GM18511 (cell line): ENCODE data around the gene CALHM3.
"Not testable (repeated sequence)": the region's sequence is repeated elsewhere in the genome, so short reads cannot be mapped to it uniquely, and the experiment has no call there.

Source experiments
- ATAC-seq: cut with Tn5 transposase; IDR thresholded peaks from one replicate; pipeline ENCODE4 v1.9.1; 2021; ENCODE audit warnings: mild to moderate bottlenecking, moderate library complexity; ENCODE audit not compliant: unreplicated experiment

The CALHM3 gene

GRCh38 chr10:103479135-103479534 lies at the start of gene CALHM3:
Gene CALHM3, minus strand, starts transcription at chr10:103479240. Its CDS starts 208 bp downstream, at chr10:103479032.
- no peak for ATAC-seq

GRCh38 chr10:103528549-103528948 lies 49.5 kb upstream of the CALHM3 start:
- no peak for ATAC-seq

GRCh38 chr10:103527476-103527875 lies 48.4 kb upstream of the CALHM3 start:
- not testable (repeated sequence) for ATAC-seq

GRCh38 chr10:103525901-103526300 lies 46.9 kb upstream of the CALHM3 start:
- no peak for ATAC-seq

- ATAC-seq, result no peak
Measured at GRCh38 chr10:103523683-103524082, 44.6 kb upstream of the CALHM3 start.

- not testable (repeated sequence) for ATAC-seq
Measured at GRCh38 chr10:103522006-103522405, 43.0 kb upstream of the CALHM3 start.

- no peak for ATAC-seq
Measured at GRCh38 chr10:103519798-103520197, 40.8 kb upstream of the CALHM3 start.

GRCh38 chr10:103517234-103518085 lies 38.4 kb upstream of the CALHM3 start:
- ATAC-seq, result no peak

- ATAC-seq, result no peak
Measured at GRCh38 chr10:103514244-103514643, 35.2 kb upstream of the CALHM3 start.

GRCh38 chr10:103513380-103514060 lies 34.5 kb upstream of the CALHM3 start:
- no peak for ATAC-seq

- no peak for ATAC-seq
Measured at GRCh38 chr10:103512591-103513379, 33.7 kb upstream of the CALHM3 start.

GRCh38 chr10:103512166-103512565 lies 33.1 kb upstream of the CALHM3 start:
- ATAC-seq, result no peak

GRCh38 chr10:103510791-103511752 lies 32.0 kb upstream of the CALHM3 start:
- ATAC-seq, result no peak

GRCh38 chr10:103510046-103510685 lies 31.1 kb upstream of the CALHM3 start:
- ATAC-seq, result no peak

GRCh38 chr10:103507235-103508191 lies 28.5 kb upstream of the CALHM3 start:
- ATAC-seq, result no peak

GRCh38 chr10:103506061-103506460 lies 27.0 kb upstream of the CALHM3 start:
- no peak for ATAC-seq

GRCh38 chr10:103504181-103504783 lies 25.2 kb upstream of the CALHM3 start:
- ATAC-seq, result peak; percentile 64

- ATAC-seq, result not testable (repeated sequence)
Measured at GRCh38 chr10:103503777-103504176, 24.7 kb upstream of the CALHM3 start.
